Adrenal gland (tissue), 5 donors: ENCODE data around the gene CARD16.

Experiments used
- POLR2A ChIP-seq, 2 donors: fragments of 450-650 bp; IDR thresholded peaks; one replicate each; pipeline ENCODE4 v1.6.1; 2017; ENCODE audit warnings: antibody characterized with exemption in 2 of 2, mild to moderate bottlenecking in 2 of 2, moderate library complexity in 1 of 2
- TF ChIP-seq, protein P1 (sequence below), 6 experiments: fragments of 450-650 bp in 4 of 6; fragments of 200-600 bp in 2 of 6; sonication (generic) in 1 of 6; IDR thresholded peaks; 1 replicate in 5 of 6; 2 replicates in 1 of 6; pipeline versions ENCODE4 v1.5.1 to v1.8.0; 2016 to 2021; ENCODE audit warnings: antibody characterized with exemption in 6 of 6, mild to moderate bottlenecking in 2 of 6, moderate library complexity in 1 of 6
- donor health status: DM: no; HTN: no; CAD: no.

GRCh38 chr11:105022527-105022926 is 22.6 kb downstream of the CARD16 start:
- TF ChIP-seq POLR2A (IDR thresholded peaks at IDR 0.05): no peak
- TF ChIP-seq, protein P1, sequence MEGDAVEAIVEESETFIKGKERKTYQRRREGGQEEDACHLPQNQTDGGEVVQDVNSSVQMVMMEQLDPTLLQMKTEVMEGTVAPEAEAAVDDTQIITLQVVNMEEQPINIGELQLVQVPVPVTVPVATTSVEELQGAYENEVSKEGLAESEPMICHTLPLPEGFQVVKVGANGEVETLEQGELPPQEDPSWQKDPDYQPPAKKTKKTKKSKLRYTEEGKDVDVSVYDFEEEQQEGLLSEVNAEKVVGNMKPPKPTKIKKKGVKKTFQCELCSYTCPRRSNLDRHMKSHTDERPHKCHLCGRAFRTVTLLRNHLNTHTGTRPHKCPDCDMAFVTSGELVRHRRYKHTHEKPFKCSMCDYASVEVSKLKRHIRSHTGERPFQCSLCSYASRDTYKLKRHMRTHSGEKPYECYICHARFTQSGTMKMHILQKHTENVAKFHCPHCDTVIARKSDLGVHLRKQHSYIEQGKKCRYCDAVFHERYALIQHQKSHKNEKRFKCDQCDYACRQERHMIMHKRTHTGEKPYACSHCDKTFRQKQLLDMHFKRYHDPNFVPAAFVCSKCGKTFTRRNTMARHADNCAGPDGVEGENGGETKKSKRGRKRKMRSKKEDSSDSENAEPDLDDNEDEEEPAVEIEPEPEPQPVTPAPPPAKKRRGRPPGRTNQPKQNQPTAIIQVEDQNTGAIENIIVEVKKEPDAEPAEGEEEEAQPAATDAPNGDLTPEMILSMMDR (IDR thresholded peaks at IDR 0.05): no peak
